Measurements from ENCODE around the gene ZNF750. TPM values are rescaled to one million over a fixed set of nuclear protein-coding genes. Genes with fewer than 3 reads are reported as not detected.

Gene ZNF750
- not detected for total RNA-seq
- long read RNA-seq: 0 reads

DNA sequence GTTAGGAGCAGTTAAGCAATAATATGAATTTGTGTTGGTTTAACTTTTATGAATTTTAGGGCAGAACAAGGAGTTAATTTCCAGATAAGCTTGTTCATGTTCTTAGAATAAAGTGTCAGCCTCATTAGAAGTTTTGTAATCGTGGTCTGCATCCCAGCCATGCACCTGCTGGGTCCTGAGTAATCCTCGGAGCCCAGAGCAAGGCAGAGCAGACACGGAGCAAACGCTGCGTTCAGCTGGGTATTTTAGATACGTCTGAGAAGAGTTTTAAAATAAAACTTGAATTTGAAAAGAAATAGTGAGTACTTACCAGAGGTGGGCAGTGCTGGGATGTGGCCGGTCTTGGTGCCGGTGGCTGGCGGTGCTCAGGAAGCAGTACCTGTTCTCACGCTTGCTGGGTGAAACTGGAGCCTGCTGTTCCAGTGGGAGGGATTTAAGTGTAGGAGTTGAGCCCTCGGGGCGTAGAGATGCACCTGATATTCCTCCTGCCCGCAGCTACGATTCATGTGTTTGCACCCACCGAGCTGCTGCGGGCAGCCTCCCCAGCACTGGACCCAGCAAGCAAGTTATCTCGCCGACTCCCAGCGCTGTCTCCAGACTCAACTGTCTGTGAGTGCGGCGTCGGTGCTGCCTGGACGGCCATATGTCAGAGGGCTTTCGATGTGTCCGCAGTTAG lies at the start of gene ZNF750:
ZNF750 (minus strand) TSS at position 406 of the 676 bp plus-strand sequence. CDS start 7,568 bp downstream, outside the sequence.
- ATAC-seq (no peak), DNase-seq (no peak)
- intact Hi-C loops (cut with DNase I): no loop called here

DNA sequence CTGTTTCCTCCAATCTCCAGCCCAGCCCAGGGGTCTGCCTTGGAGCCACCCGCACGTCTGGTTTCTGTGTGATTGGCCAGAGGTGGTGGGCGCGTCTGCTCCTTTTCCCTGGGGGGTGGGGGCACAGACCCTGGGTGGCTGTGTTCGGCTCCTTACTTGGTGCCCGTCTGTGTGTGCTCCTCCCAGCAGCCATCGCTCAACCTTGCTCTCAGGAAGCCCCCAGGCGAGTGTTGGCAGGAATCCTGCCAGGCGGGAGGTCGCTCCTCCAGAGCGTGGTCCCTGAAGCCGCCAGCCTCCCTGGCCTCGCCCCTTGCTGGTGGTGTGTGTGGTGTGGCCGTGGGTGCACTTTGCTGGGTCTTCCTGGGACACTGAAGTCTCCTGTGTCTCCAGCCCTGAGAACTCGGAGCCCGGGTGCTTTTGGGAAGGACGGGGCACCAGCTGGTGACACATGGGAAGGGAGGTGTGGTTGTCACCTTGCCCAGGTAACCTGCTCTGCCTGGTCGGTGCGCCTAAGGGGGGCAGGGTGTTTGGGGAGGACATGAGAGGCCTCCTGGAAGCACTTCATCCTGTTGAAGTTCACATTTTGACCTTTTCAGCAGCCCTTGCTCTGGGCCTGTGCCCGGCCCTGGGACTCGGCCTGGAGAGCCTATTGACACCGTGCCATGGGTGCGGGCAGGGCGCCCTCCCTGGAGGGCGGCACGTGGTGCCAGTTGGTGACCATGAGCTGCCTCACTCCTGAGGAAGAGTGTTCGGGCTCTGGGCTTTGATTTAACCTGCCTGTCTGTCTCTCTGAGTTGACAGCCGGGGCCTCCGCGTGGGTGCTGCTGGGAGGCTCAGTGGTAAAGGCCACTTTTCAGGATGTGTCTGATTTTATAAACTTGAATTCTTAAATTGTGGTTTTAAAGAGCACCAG lies 49.0 kb upstream of the ZNF750 start:
- intact Hi-C loops (cut with DNase I): no loop called here
- no peak for DNase-seq
- peak; percentile 35 to 39 for ATAC-seq

DNA sequence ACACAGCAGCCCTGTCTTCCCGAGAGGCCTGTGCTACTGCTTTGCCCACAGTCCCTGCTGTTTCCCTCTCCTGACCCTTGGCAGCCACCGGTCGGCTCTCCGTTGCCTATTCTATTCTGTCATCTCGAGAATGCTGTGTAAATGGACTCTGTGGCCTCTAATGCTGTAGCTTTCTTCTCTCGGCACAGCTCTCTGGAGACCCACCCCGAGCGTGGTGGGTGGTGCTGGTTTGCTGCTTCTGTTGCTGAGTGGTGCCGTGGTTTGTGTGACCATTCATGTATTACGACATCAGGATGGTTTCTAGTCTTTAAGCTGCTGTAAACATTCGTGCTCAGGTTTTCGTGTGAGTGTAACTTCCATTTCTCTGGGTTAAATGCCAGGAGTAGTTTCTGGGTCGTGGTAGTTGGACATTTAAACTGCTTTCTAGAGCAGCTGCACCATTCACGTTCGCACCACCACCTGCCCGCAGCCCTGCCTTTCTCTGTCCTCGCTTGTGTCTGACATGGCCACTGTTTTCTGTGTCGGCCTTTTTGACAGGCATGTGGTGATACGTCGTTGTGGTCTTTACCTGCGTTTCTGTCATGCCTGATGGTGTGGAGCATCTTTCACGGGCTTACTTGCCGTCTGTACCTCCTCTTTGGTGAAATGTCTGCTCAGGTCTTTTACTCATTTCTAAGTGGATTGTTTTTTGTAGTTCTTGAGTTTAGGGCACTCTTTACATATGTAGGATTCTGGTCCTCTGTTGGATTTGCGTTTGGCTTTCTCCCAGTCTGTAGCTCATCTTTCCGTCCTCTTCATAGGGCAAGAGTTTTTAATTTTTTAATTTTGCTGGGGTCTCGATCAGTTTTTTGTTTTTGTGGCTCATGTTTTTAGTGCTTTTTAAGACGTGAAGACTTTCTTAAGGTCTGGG lies 47.7 kb upstream of the ZNF750 start:
- intact Hi-C loops (cut with DNase I): no loop called here
- DNase-seq: no peak
- no peak for ATAC-seq

DNA sequence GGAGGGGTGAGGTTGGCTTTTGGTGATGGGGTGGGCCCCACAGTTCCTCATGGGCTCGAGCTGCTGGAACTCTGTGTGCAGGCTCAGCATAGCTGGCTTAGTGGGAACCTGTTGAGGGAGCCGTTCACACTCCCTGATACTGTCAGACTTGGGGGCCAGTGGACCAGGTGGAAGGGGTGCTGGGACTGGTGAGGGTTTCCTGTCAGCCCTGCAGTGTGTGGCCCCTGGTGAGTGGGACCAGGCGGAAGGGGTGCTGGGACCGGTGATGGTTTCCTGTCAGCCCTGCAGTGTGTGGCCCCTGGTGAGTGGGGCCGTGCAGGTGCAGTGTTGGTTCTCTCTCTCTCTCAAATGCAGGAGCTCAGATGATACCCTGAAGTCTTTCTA lies 45.1 kb upstream of the ZNF750 start:
- no peak for DNase-seq
- intact Hi-C loops (cut with DNase I): no loop called here
- no peak for ATAC-seq

DNA sequence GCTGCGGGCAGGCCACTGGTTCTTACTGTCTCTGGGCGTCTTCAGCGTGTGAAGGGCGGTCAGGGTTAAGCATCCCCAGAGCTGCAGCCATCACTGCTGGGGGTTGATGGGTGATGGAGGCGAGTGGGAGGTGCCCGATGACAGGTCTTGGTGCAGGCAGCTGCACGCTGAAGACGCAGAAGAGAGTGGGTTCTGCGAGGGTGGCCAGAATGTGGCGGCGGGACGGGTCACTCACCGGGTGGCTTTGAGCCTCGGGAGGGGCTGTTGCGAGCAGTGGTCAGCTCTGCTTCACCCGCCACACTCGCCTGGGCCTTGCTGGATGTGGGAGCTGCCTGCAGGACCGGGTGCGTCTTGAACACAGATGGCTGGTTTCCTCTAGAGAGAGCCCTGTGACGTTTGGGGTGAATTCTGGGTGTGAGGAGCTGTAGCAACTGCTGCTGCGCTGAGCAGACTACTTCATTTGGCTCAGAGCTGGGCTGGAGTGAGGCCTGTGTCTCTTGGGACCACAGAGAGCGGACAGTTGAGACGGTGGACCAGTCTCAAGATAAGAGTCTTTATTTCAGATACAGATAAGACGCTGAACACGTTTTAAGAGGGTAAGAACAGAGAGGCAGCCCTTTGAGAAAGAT lies 44.6 kb upstream of the ZNF750 start:
- DNase-seq (peak; percentile 48), ATAC-seq (peak; percentile 33 to 51)
- intact Hi-C loops (cut with DNase I): no loop called here

DNA sequence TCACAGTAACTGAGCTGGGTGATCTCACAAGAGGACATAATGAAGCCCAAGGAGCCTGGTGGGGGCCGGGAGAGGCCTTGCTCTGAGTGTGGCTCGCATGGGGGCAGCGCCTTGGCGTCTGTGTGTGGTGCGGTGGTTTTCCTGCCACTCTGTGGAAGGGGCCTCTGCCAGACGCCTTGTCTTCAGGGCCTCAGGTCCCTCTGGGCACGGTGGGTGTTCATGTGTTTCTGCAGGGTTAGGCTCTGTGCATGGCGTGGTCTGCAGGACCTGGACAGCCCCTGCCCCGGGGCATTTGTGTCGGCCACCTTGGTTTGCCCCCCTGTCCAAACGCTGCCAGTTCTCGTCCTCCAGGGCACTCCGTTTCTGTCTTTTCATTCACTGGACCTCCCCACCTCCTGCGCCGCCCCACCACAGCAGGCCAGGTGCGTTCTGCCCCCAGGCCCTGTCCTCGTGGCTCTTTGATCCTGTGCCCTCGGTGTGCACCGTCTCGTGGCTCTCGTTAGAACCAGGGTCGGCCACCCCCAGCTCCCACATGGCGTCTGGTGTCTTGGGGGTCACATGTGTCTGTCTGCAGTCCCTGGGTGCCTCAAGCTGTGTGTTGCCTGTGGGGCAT lies 43.7 kb upstream of the ZNF750 start:
- DNase-seq: no peak
- no peak for ATAC-seq
- intact Hi-C loops (cut with DNase I): no loop called here

DNA sequence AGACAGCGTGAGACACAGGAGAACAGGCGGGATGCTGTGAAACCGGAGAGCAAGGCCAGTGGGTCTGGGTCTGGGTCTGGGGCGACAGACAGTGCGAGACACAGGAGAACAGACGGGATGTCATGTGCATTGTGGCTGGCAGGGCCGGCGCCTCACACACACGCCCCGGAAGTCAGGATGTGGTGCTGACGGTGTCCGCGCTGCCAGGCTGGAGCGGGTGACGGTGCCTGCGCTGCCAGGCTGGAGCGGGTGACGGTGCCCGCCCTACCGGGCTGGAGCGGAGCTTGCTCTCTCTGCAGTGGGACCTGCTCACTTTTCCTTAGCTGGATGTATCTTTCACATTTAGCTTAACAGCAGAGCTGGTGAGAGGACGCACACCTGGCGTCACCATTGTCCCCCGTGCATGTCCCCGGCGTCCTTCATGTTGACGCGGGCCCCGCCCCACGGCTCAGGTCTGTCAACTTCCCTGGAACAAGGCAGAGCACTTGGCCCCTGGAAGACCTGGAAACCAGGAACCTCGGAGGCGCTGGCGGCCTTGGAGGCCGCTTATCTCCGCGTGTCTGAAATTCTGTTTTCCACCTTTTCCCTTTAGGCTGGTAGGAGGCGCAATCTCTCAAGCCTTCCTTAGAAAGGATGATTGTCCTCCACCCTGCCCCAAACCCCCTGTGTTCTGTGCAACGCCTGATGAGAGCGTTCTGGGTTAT lies 43.0 kb upstream of the ZNF750 start:
- intact Hi-C loops (cut with DNase I): no loop called here
- DNase-seq: no peak
- peak; percentile 10 to 35 for ATAC-seq

DNA sequence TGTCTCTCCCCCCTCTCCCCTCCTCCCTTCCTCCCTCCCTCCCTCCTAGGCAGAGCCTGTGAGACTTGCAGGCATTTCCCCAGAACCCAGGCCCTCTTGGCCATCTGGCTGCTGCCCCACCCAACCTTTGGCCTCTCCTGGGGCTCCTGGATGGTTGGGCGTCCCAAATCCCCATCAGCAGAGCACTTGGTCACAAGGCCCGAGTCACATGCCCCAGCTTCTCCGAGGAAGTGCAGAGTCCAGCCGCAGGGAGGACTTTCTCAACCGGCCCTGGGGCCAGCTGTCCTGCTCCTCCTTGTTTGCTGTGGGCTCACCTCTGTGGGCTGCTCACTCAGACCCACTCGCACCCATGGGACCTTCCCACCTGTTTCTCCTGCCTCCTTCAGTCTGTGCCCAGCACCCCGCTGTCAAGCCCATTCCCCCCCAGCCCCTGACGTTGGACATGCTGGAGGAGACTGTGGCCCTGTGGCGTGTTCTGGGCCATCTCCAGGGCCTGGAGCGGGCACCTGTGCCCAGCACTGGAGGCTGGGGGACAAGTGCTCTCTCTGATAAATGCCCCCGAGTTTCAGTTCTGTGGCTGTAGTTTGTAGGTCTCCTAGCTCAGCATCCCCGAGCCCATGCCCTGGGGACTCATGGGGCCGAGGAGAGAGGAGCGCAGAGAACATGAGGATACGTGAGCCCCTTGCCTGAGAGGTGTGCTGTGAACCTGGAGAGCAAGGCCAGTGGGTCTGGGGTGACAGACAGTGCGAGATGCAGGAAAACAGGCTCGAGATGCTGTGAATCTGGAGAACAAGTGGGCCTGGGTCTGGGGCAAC lies 42.3 kb upstream of the ZNF750 start:
- intact Hi-C loops (cut with DNase I): no loop called here
- peak; percentile 45 to 72 for ATAC-seq
- peak; percentile 65 for DNase-seq

DNA sequence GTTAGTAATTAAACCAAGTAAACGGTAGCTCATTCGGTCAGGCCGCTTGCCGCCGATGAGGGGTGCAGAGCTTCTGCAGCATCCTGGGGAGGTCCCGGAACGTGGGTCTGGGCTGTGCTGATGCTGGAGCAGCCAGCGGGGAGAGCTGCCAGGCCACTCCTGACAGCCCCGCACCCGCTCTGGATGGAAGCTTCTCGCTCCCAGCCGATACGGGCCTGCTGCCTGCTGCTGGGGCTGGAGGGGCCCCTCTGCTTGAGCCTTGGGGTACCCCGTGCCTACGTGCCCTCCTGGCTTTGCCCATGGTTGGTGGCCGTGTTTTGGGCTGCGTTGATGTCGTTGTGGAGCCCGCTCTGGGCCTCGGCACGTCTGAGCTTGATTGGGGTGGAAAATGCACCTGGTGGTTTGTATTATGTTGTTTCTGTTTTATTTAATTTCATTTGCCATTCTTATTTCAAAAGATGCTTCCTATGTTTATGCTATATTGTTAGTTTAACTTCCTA lies 41.6 kb upstream of the ZNF750 start:
- intact Hi-C loops (cut with DNase I): no loop called here
- DNase-seq (peak; percentile 21), ATAC-seq (no peak)

DNA sequence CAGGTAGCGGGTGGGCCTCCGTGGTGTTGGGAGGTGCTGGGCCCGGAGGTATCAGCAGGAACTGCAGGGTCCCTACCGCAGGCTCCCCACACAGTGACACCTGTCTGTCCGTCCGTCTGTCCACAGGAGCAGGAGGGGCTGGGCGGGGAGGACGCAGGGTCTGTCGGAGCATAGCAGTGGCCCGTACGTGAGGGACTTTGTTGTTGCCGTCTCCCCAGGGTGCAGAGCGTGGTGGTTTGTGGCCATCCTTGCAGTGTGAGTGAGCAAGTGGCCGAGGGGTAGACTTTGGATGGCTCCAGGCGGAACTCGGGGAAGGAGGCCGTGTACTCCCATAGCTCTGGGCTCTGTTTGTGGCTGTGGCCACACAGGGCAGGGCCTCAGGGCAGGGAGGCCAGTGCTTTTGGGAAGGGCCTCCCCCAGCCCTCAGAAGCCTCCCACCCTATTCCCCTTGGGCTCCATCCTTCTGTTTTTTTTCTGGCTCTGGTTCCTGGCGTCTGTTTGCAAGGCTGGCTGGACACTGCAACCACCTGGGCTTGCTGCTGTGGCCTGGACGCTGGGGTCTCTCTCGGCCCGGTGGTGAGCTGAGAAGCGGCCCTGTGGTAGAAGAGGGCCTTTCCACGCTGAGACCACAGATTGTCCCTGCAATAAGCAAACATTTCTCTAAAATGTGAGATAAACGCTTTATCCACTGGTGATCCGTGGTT lies 41.0 kb upstream of the ZNF750 start:
- intact Hi-C loops (cut with DNase I): no loop called here
- DNase-seq: no peak

DNA sequence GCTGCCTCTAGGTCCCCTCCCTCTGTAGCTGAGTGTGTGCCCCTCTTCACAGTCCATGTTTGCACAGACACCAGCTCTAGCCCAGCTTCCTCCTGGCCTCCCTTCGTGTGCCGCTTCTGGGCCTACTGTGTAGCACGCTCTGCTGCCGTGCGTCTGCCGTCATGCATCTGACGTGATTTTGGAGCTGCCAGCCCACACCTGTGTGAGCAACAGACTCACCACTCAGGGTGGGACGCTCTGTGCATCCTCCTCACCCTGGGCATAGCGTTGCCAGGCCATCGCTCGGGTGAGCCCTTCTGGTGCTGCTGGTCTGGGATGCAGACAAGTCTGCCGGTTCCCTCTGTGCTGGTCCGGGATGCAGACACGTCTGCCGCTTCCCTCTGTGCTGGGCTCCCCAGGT lies 39.4 kb upstream of the ZNF750 start:
- DNase-seq: no peak
- no peak for ATAC-seq
- intact Hi-C loops (cut with DNase I): loop anchor here in 1 of 2 donors (10.0 kb wide), 1 partner anchor 94 kb away; no protein-coding TSS in a partner anchor

More for the DNA sequence above, 41.0 kb upstream of the ZNF750 start:
- ATAC-seq: no peak

DNA sequence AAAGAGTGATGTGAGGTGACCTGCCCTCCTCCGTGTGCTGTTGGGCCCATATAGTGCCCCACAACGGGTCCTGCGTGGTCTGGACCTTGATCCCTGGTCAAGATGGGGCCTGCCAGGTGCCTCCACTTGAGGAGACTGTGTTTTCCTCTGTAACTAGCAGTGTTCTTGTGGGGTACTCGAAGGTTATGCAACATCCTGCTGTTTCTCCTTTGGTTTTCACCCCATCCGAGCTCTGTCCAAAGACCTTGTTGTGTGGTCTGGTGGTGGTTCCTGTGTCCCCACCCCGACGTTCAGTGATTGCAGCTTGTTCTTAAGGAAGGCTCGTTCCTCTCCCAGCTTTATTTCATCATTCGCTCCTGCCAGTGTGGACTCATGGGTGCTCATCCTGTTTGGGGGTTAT lies 38.7 kb upstream of the ZNF750 start:
- ATAC-seq (no peak), DNase-seq (no peak)
- intact Hi-C loops (cut with DNase I): loop anchor here in 1 of 2 donors (10.0 kb wide), 1 partner anchor 94 kb away; no protein-coding TSS in a partner anchor

DNA sequence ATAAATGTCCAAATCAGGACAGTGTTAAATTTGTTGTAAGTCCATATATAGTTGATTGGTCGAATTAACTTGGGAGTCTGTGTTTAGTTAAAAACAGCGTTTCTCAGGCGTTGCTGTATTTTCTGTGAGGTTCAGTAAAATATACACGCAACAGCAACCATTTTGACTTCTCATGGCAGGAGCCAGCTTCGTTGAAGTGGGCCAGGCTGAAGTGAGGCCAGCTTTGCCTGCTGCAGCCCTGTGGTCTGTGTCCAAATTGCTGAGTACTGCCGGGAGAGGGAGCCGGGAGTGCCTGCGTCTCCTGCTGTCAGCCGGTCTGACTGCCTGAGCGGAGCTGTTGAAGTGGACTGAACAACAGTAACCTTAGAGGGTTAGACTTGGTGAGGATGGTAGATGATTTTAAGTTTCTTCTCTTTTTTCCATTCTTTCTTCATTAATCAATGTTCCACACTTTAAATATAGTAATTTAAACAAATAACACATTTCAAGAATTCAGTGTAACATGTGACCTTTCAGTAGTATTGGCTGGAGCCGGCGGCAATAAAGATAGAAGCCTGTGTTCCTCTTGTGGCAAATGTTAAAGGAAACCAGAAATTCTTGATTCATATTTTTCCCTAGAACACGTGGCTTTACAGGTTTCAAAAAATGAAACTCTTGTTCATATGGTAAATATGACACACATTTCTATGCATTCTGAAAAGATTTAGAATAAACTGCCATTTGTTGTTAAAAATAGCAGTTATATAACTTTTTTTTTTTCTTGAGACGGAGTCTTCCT lies 37.0 kb upstream of the ZNF750 start:
- DNase-seq (peak; percentile 81), ATAC-seq (peak; percentile 93 to 97)
- intact Hi-C loops (cut with DNase I): loop anchor here in 1 of 2 donors (10.0 kb wide), 1 partner anchor 92 kb away; no protein-coding TSS in a partner anchor

DNA sequence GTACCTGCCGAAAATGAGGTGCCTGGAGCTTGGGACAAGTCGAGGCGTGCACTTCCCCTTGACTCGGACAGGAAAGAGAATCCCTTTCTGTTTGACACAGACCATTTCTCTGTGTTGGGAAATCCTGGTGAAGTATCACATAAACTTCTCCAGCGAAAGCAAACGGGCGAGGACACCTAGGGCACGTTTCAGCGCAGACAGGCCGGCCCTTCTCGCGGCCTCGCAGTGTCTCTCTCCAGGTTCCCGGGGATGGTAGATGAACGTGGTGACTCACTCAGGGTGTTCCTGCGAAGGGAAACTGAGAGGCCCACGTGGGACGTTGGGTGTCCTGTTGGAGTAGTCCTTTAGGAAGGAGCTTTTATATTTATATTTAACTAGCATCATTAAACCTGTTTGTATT lies 36.3 kb upstream of the ZNF750 start:
- no peak for DNase-seq
- intact Hi-C loops (cut with DNase I): loop anchor here in 1 of 2 donors (10.0 kb wide), 1 partner anchor 91 kb away; no protein-coding TSS in a partner anchor
- ATAC-seq: peak in 1 of 2 donors; percentile 10

DNA sequence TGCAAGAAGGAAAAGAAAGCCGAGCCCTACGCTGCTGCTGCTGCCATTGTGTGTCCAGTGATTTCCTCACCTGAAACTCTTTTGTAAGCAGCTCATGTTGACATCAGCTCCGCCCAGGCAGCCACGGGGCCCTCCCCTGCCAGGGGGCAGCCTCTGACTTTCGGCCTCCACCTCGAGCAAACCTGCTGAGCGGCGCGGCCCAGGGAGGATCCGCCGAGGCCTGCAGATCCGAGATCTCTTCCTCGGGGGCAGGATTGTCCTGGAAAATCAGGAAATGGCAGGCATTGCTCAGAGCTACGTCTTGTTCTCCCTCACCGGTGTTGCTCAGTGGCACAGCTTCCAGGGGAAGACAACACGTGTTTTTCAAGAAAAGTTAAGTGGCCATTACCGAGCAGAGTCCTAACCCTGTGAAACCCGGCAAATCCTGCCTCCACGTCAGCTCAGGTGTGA lies 35.6 kb upstream of the ZNF750 start:
- intact Hi-C loops (cut with DNase I): loop anchor here in 1 of 2 donors (10.0 kb wide), 1 partner anchor 91 kb away; no protein-coding TSS in a partner anchor
- no peak for ATAC-seq
- no peak for DNase-seq
